ENCODE results near the gene SPARC. TPM values are rescaled to one million over a fixed set of nuclear protein-coding genes. Genes with fewer than 3 reads are reported as not detected.

The SPARC gene
- total RNA-seq, 1 donor from 2014 or later: 435 TPM

- no peak for ATAC-seq (ENCODE audit: poor library complexity)
- intact Hi-C loops (cut with DNase I): no loop called here
- no peak for DNase-seq
Measured at GRCh38 chr5:151612689-151613427, 73.9 kb downstream of the SPARC start.

GRCh38 chr5:151611127-151611775 lies 75.5 kb downstream of the SPARC start:
- DNase-seq (no peak), ATAC-seq (ENCODE audit: poor library complexity) (no peak)
- intact Hi-C loops (cut with DNase I): no loop called here

Other genes with a start within 250 kb of the SPARC start
- gene SLC36A1, start 239.3 kb downstream of the SPARC start, total RNA-seq: 4.4 TPM
- not detected for gene FAT2, start 95.6 kb downstream of the SPARC start, total RNA-seq
- 61.7 TPM for gene ATOX1, start 71.7 kb upstream of the SPARC start, total RNA-seq
- gene G3BP1, start 85.0 kb upstream of the SPARC start, total RNA-seq: 105 TPM
- gene GLRA1, start 237.9 kb upstream of the SPARC start, total RNA-seq: not detected